Nephron progenitor cell (in vitro differentiated cells): ENCODE measurements around the gene POLD1.

ENCODE experiments used
- DNase-seq: peaks from one replicate; pipeline ENCODE4 v3.0.0; 2021
- H3K27ac Mint-ChIP-seq: 2 replicates; pipeline ENCODE4 v1.8.0; 2021; ENCODE audit warnings: mild to moderate bottlenecking, moderate library complexity, mixed read lengths
- H3K27me3 Mint-ChIP-seq: 2 replicates; pipeline ENCODE4 v1.8.0; 2021; ENCODE audit warnings: mild to moderate bottlenecking, low read depth, mixed read lengths; ENCODE audit not compliant: poor library complexity
- H3K36me3 Mint-ChIP-seq: 2 replicates; pipeline ENCODE4 v1.8.0; 2021; ENCODE audit warnings: low read depth, mixed read lengths
- H3K4me1 Mint-ChIP-seq: 2 replicates; pipeline ENCODE4 v1.8.0; 2021; ENCODE audit warnings: mixed read lengths
- H3K4me3 Mint-ChIP-seq: 2 replicates; pipeline ENCODE4 v1.8.0; 2021; ENCODE audit warnings: mild to moderate bottlenecking, moderate library complexity, mixed read lengths
- H3K9me3 Mint-ChIP-seq: 2 replicates; pipeline ENCODE4 v1.8.0; 2021; ENCODE audit warnings: mild to moderate bottlenecking, moderate library complexity, mixed read lengths
- CTCF ChIP-seq: fragments of 200-600 bp; sonication (generic); IDR thresholded peaks from 2 replicates; pipeline ENCODE4 v1.5.0; 2021; ENCODE audit warnings: antibody characterized with exemption

Gene POLD1

GRCh38 chr19:50416034-50416977 is 32.2 kb downstream of the POLD1 start:
- DNase-seq: no peak
- Mint-ChIP-seq H3K4me3 (no peak overlapping the region), H3K36me3 (peaks cover 30% of the 10 kb centered on the region), H3K27me3 (peaks cover 36% of the 10 kb centered on the region), H3K9me3 (peaks cover 4% of the 10 kb centered on the region), H3K27ac (no peak overlapping the region), H3K4me1 (peaks cover 25% of the 10 kb centered on the region)
- no peak for TF ChIP-seq CTCF

- Mint-ChIP-seq H3K9me3 (peaks cover 4% of the 10 kb centered on the region), H3K27me3 (peaks cover 46% of the 10 kb centered on the region), H3K27ac (no peak overlapping the region), H3K4me1 (peaks cover 25% of the 10 kb centered on the region), H3K36me3 (peaks cover 19% of the 10 kb centered on the region), H3K4me3 (no peak overlapping the region)
- no peak for TF ChIP-seq CTCF
- no peak for DNase-seq
Observed at GRCh38 chr19:50417111-50418081, 33.2 kb downstream of the POLD1 start.

GRCh38 chr19:50418176-50419021 is 34.3 kb downstream of the POLD1 start, which contains the start of gene SPIB:
Gene SPIB (plus strand): TSS chr19:50418938. CDS start chr19:50418963, 25 bp downstream.
- Mint-ChIP-seq H3K9me3 (peaks cover 4% of the 10 kb centered on the region), H3K27ac (no peak within 1 kb of the TSS), H3K36me3 (peaks cover 10% of the 10 kb centered on the region), H3K4me1 (peaks cover 25% of the 10 kb centered on the region), H3K4me3 (peak within 1 kb of the TSS; percentile 67), H3K27me3 (peaks cover 50% of the 10 kb centered on the region)
- no peak for DNase-seq
- no peak for TF ChIP-seq CTCF

GRCh38 chr19:50419022-50419579 is 35.0 kb downstream of the POLD1 start:
- peaks cover 50% of the 10 kb centered on the region for H3K27me3 Mint-ChIP-seq
- no peak for DNase-seq
- H3K36me3 Mint-ChIP-seq: peaks cover 10% of the 10 kb centered on the region
- H3K4me3 Mint-ChIP-seq: peak overlapping the region; percentile 67
- no peak for TF ChIP-seq CTCF
- H3K4me1 Mint-ChIP-seq: peaks cover 25% of the 10 kb centered on the region
- peaks cover 4% of the 10 kb centered on the region for H3K9me3 Mint-ChIP-seq
- no peak overlapping the region for H3K27ac Mint-ChIP-seq

GRCh38 chr19:50419580-50420035 is 35.5 kb downstream of the POLD1 start:
- no peak for DNase-seq
- H3K4me3 Mint-ChIP-seq: peak overlapping the region; percentile 67
- no peak for TF ChIP-seq CTCF
- no peak overlapping the region for H3K27ac Mint-ChIP-seq
- peaks cover 4% of the 10 kb centered on the region for H3K9me3 Mint-ChIP-seq
- peaks cover 50% of the 10 kb centered on the region for H3K27me3 Mint-ChIP-seq
- peaks cover 6% of the 10 kb centered on the region for H3K36me3 Mint-ChIP-seq
- H3K4me1 Mint-ChIP-seq: peaks cover 21% of the 10 kb centered on the region
